ENCODE data around the gene CRYBB1. TPM values are rescaled to one million over a fixed set of nuclear protein-coding genes. Genes with fewer than 3 reads are reported as not detected.

The CRYBB1 gene
- polyA plus RNA-seq, 1 donor = 0.45 TPM

DNA sequence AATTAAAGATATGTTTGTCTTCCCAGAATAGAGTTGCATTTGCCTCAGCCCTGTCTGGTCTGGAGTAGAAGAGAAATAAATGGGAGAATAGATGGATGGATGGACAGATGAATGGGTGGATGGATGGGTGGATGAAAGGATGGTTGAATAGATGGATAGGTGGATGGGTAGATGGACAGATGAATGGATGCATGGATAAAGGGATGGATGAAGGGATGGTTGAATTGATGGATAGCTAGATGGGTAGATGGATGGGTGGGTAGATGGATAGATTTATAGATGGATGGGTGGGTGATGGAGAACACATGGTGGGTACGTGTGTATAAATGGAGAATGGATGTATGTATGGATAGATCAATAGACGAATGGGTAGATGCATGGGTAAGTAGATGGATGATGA is 8.5 kb downstream of the CRYBB1 start:
- DNase-seq = no peak

GRCh38 chr22:26608129-26608528 is 9.7 kb downstream of the CRYBB1 start:
- no peak for DNase-seq

- DNase-seq = no peak
Measured at GRCh38 chr22:26606611-26607010, 11.2 kb downstream of the CRYBB1 start.

- DNase-seq = no peak
Measured at GRCh38 chr22:26604368-26604767, 13.5 kb downstream of the CRYBB1 start.

DNA sequence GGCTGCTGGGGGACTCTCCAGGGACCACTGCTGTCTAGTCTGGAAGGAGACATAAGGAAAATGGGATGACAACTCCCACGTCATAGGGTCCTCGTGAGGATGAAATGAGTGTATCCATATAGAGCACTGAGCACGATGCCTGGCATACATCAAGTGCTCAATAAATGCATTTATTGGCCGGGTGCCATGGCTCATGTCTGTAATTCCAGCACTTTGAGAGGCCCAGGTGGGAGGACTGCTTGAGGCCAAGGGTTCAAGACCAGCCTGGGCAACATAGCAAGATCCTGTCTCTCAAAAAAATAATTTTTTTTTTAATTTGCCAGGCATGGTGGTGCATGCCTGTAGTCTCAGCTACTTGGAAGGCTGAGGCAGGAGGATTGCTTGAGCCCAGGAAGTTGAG is 15.7 kb downstream of the CRYBB1 start:
- DNase-seq = no peak

DNA sequence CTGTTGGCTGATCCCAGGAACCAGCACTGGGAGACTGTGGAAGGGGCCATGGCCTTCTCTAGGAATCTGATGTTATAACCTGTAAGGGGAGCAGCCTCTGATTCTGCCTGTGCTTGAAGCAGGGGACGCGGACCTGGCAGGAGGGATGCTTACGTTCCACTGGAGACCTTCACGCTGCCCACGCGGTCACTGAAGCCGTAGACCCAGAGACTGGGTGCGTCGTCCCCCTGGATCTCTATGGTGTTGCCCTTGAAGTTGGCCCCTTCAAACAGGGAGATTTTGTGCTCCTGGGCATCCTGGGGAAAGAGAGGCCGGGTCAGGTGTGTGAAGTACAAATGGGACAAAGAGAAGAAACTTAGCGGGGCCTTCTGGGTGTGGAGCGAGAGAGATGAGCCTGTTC is 16.1 kb downstream of the CRYBB1 start:
- no peak for DNase-seq

- no peak for DNase-seq
Measured at GRCh38 chr22:26599505-26599904, 18.3 kb downstream of the CRYBB1 start.

DNA sequence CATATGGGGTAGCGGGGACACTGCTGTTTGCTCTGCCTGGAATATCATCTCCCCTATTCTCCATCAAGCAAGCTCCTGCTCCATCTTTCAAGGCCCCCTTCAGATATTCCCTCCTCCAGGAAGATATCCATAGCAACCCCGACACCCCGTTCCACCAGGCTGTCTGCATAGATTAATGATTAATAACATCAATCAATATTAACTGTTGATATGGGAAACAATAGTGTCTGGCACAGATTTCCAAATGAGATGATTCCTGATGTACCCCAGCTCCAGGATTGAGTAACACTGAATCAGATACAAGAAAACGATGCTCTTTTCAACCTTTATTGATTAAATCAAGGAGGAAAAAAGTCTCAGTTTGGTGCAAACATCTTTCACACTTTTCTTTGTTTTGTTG is 20.3 kb downstream of the CRYBB1 start:
- DNase-seq = no peak

GRCh38 chr22:26597026-26597425 is 20.8 kb downstream of the CRYBB1 start:
- DNase-seq = no peak

DNA sequence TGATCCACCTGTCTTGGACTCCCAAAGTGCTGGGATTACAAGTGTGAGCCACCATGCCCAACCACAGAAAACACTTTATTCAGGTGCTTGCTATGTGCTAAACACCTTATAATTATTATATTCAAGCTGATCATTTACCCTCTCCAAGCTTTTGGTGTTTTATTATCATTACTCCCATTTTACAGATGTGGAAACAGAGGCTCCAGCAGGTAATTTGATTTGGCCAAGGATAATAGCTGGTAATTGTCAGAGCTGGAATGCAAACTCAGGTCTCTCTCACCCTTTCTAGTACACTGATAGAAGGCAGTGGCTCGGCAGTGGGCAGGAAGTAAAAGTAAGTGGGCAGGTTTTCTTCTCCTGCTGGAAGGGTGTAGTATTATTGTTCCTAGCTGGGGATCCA is 24.1 kb downstream of the CRYBB1 start:
- DNase-seq = no peak

- no peak for DNase-seq
Measured at GRCh38 chr22:26592421-26592891, 25.4 kb downstream of the CRYBB1 start.

- peak; percentile 78 for DNase-seq
Measured at GRCh38 chr22:26589845-26590736, 27.7 kb downstream of the CRYBB1 start, which contains the start of gene TPST2. TPST2 (minus strand) TSS chr22:26590132; CDS start chr22:26541630, 48,502 bp downstream.

- no peak for DNase-seq
Measured at GRCh38 chr22:26589367-26589844, 28.4 kb downstream of the CRYBB1 start.

DNA sequence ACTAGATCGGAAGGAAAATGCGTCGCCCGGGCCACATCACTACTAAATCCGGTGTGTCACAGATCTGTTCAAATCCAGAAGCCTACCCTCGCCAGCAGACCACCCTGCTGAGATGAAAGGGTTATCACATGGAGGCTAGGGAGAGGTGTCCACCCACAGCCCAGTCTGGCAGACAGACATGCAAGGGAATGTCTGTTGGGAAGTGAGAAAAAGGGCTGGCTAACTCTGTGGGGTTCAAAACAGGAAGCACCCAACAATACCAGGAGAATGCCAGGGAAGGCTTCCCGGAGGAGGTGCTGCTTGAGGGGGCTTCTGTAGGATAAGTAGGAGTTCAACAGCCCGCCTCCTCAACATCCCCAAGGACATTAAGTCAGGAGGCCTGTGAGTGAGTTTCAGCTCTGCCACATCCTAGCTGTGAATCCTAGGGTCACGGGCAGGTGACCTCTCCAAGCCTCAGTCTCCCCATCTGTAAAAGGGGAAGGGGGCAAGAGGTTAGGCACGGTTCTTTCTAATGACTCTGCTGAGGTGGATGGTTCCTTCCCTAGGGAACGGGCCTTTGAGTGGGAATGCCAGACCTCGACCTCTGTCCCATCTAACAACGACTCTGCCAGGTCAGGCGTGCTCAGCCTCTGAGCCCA is 29.0 kb downstream of the CRYBB1 start:
- no peak for DNase-seq

- no peak for DNase-seq
Measured at GRCh38 chr22:26587991-26588613, 29.7 kb downstream of the CRYBB1 start.

GRCh38 chr22:26586556-26587325 is 31.1 kb downstream of the CRYBB1 start:
- no peak for DNase-seq

GRCh38 chr22:26585104-26585790 is 32.6 kb downstream of the CRYBB1 start:
- DNase-seq = no peak

GRCh38 chr22:26584010-26584409 is 33.8 kb downstream of the CRYBB1 start:
- no peak for DNase-seq

DNA sequence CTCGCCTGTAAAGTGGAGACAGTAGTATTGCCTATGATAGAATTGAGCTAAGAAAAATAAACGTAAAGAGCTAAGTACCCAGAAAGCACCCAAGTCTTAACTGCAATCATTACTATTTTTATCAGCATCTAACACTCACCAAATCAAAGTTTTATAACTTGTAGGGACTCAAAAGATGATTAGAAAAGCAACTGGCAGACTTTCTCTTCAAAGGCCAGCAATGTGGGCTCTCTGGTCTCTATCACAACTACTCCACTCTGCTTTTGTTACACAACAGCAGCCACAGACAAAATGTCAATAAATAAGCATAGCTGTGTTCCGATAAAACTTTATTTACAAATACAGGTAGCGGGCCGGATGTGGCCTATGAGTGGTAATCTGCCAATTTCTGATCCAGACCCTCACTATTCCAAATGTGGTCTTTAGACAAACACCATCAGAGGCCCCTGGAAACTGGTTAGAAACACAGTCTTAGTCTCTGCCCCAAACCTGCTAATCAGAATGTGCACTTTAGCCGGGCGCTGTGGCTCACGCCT is 36.1 kb downstream of the CRYBB1 start:
- no peak for DNase-seq

GRCh38 chr22:26581026-26581425 is 36.8 kb downstream of the CRYBB1 start:
- no peak for DNase-seq

Measured in left kidney (tissue), 2 donors.